Liver (tissue), 9 donors: Measurements from ENCODE around the gene ZNF423. TPM values are rescaled to one million over a fixed set of nuclear protein-coding genes. Genes with fewer than 3 reads are reported as not detected.

Experiments
- DNase-seq: peaks from one replicate; pipeline ENCODE4 v3.0.0-alpha.2; 2017; ENCODE audit warnings: low spot score
- H3K27ac ChIP-seq, 2 donors: one replicate each; pipeline ENCODE4 v1.7.0; 2013; ENCODE audit warnings: inconsistent platforms in 2 of 2, low read length in 2 of 2, control low read depth in 1 of 2, low read depth in 1 of 2, mild to moderate bottlenecking in 1 of 2
- H3K27me3 ChIP-seq, 4 donors: one replicate each; pipeline versions ENCODE4 v1.6.1 to v1.7.0; 2013; ENCODE audit warnings: low read length in 3 of 4, inconsistent platforms in 1 of 4, mild to moderate bottlenecking in 1 of 4, moderate library complexity in 1 of 4; ENCODE audit not compliant: control insufficient read depth in 4 of 4, insufficient read depth in 4 of 4
- H3K36me3 ChIP-seq, 4 donors: one replicate each; pipeline versions ENCODE4 v1.6.1 to v1.7.0; 2013; ENCODE audit warnings: low read length in 3 of 4, mild to moderate bottlenecking in 3 of 4, low read depth in 1 of 4, moderate library complexity in 1 of 4; ENCODE audit not compliant: control insufficient read depth in 4 of 4, insufficient read depth in 3 of 4
- H3K4me1 ChIP-seq, 4 donors: one replicate each; pipeline versions ENCODE4 v1.6.1 to v1.7.0; 2013; ENCODE audit warnings: low read length in 3 of 4, mild to moderate bottlenecking in 3 of 4, moderate library complexity in 1 of 4; ENCODE audit not compliant: control insufficient read depth in 4 of 4, insufficient read depth in 4 of 4
- H3K4me3 ChIP-seq, 3 donors: one replicate each; pipeline versions ENCODE4 v1.6.1 to v1.7.0; 2013; ENCODE audit warnings: low read length in 3 of 3, control low read depth in 1 of 3, low read depth in 1 of 3, mild to moderate bottlenecking in 1 of 3
- H3K9ac ChIP-seq, 2 donors: one replicate each; pipeline ENCODE4 v1.7.0; 2013; ENCODE audit warnings: low read length in 2 of 2, mild to moderate bottlenecking in 2 of 2, moderate library complexity in 2 of 2, control low read depth in 1 of 2, low read depth in 1 of 2
- H3K9me3 ChIP-seq, 4 donors: one replicate each; pipeline versions ENCODE4 v1.6.1 to v1.7.0; 2013; ENCODE audit warnings: low read length in 3 of 4; ENCODE audit not compliant: control insufficient read depth in 4 of 4
- ATF3 ChIP-seq: IDR thresholded peaks from 2 replicates; pipeline ENCODE4 v1.6.1; 2016; ENCODE audit warnings: antibody characterized with exemption
- CTCF ChIP-seq: fragments of 150-350 bp; IDR thresholded peaks from 2 replicates; pipeline ENCODE4 v1.5.1; 2017; ENCODE audit warnings: improper control_type of control experiment, low read depth, low read length; ENCODE audit not compliant: missing input control
- EGR1 ChIP-seq, 2 donors: IDR thresholded peaks; 2 replicates each; pipeline ENCODE4 v1.6.1; 2016 to 2018; ENCODE audit warnings: antibody characterized with exemption in 2 of 2, low read depth in 2 of 2
- FOXA1 ChIP-seq: IDR thresholded peaks from 2 replicates; pipeline ENCODE4 v1.6.1; 2016; ENCODE audit warnings: antibody characterized with exemption
- FOXA2 ChIP-seq: IDR thresholded peaks from 2 replicates; pipeline ENCODE4 v1.6.1; 2016; ENCODE audit warnings: antibody characterized with exemption
- HNF4A ChIP-seq, 2 donors: conservative IDR thresholded peaks; 2 replicates each; pipeline ENCODE4 v1.6.1; 2016; ENCODE audit warnings: antibody characterized with exemption in 2 of 2, mild to moderate bottlenecking in 2 of 2
- JUND ChIP-seq, 2 donors: IDR thresholded peaks; 2 replicates each; pipeline ENCODE4 v1.6.1; 2016; ENCODE audit warnings: antibody characterized with exemption in 2 of 2
- NR2F2 ChIP-seq: IDR thresholded peaks from 2 replicates; pipeline ENCODE4 v1.6.1; 2016; ENCODE audit warnings: antibody characterized with exemption
- REST ChIP-seq: IDR thresholded peaks from 2 replicates; pipeline ENCODE4 v1.6.1; 2016; ENCODE audit warnings: antibody characterized with exemption, mild to moderate bottlenecking
- SP1 ChIP-seq: IDR thresholded peaks from 2 replicates; pipeline ENCODE4 v1.6.1; 2018; ENCODE audit warnings: antibody characterized with exemption, mild to moderate bottlenecking
- TAF1 ChIP-seq: conservative IDR thresholded peaks from 2 replicates; pipeline ENCODE4 v1.6.1; 2016; ENCODE audit warnings: antibody characterized with exemption, mild to moderate bottlenecking
- ZBTB33 ChIP-seq: IDR thresholded peaks from 2 replicates; pipeline ENCODE4 v1.6.1; 2016; ENCODE audit warnings: antibody characterized with exemption
- WGBS: extraction: QIAGEN DNeasy Blood & Tissue Kit; methylation state at CpG from one replicate; pipeline ENCODE4 v1.1.7; 2013; 5-methylcytosine and 5-hydroxymethylcytosine counted together
- polyA plus RNA-seq, 2 donors: library from polyadenylated mRNA; stranded (reverse) in 1 of 2; unstranded in 1 of 2; fragments of 200-250 nt in 1 of 2; fragments of >200 nt in 1 of 2; fragmentation: Nextera tagmentation in 1 of 2; extraction: Ambion mirVana in 1 of 2; gene quantifications; one replicate each; pipeline versions ENCODE4 v1.2.1 to v1.2.3, GENCODE V29; 2013 to 2015
- total RNA-seq, 2 donors: library from RNA; depleted of rRNA; stranded (reverse); fragments of >200 nt; gene quantifications; one replicate each; pipeline ENCODE4 v1.2.3, GENCODE V29; 2014
- donor health status: healthy.
- donor health status: healthy.
- donor health status: healthy.
- donor health status: healthy.
- donor health status: healthy.

The ZNF423 gene
- total and polyA plus RNA-seq, 4 donors, result 0.24 to 1.6 (median 0.39) TPM

- no peak for TF ChIP-seq FOXA1
- TF ChIP-seq JUND (IDR thresholded peaks at IDR 0.05), result no peak
- TF ChIP-seq ZBTB33, result no peak
- H3K36me3 ChIP-seq, result no peaks in the 10 kb centered on the region
- H3K27me3 ChIP-seq, result peaks cover 0 to 4% (median 0%) of the 10 kb centered on the region in 4 donors
- DNase-seq, result no peak
- H3K4me3 ChIP-seq, result no peak overlapping the region
- no peaks in the 10 kb centered on the region for H3K9me3 ChIP-seq
- WGBS, result 80% methylated on average over 13 of the region's 13 CpGs
- no peak overlapping the region for H3K9ac ChIP-seq
- H3K4me1 ChIP-seq, result no peaks in the 10 kb centered on the region
- peak overlapping the region in 1 of 2 donors; percentile 27 for H3K27ac ChIP-seq
Measured at GRCh38 chr16:49835161-49835777, 20.6 kb downstream of the ZNF423 start.

GRCh38 chr16:49834531-49835151 is 21.3 kb downstream of the ZNF423 start:
- WGBS, result 67% methylated on average over 19 of the region's 19 CpGs
- no peak for TF ChIP-seq REST
- TF ChIP-seq ATF3, result no peak
- TF ChIP-seq FOXA2, result no peak
- no peak for TF ChIP-seq SP1
- no peak for TF ChIP-seq TAF1
- no peak for TF ChIP-seq HNF4A (conservative IDR thresholded peaks at IDR 0.05)
- no peak for TF ChIP-seq NR2F2
- TF ChIP-seq ZBTB33, result no peak
- TF ChIP-seq EGR1 (IDR thresholded peaks at IDR 0.05; ENCODE audit: low read depth in 2 of 2), result no peak
- no peak for TF ChIP-seq FOXA1
- no peak for TF ChIP-seq CTCF
- TF ChIP-seq JUND (IDR thresholded peaks at IDR 0.05), result no peak
- Histone ChIP-seq H3K27me3 (peaks cover 0 to 4% (median 0%) of the 10 kb centered on the region in 4 donors), H3K4me3 (no peak overlapping the region), H3K4me1 (no peaks in the 10 kb centered on the region), H3K9me3 (no peaks in the 10 kb centered on the region), H3K9ac (no peak overlapping the region), H3K36me3 (no peaks in the 10 kb centered on the region), H3K27ac (peak overlapping the region in 1 of 2 donors; percentile 27)
- DNase-seq, result no peak
